HG03565 (cell line): ENCODE results near the gene IPCEF1.

Experiments
- ATAC-seq: cut with Tn5 transposase; IDR thresholded peaks from one replicate; pipeline ENCODE4 v1.9.1; 2021; ENCODE audit warnings: mild to moderate bottlenecking, moderate library complexity; ENCODE audit not compliant: unreplicated experiment

IPCEF1 gene

GRCh38 chr6:154377726-154378125 is 21.1 kb upstream of the IPCEF1 start:
- ATAC-seq, result no peak

- no peak for ATAC-seq
These were observed 17.4 kb upstream of the IPCEF1 start for GRCh38 chr6:154373971-154374370.

- ATAC-seq, result no peak
These were observed 14.7 kb upstream of the IPCEF1 start for GRCh38 chr6:154371281-154371680.

GRCh38 chr6:154370545-154370944 is 13.9 kb upstream of the IPCEF1 start:
- peak; percentile 64 for ATAC-seq

- ATAC-seq, result no peak
These were observed 11.5 kb upstream of the IPCEF1 start for GRCh38 chr6:154367839-154368695.

GRCh38 chr6:154367336-154367735 is 10.7 kb upstream of the IPCEF1 start:
- ATAC-seq, result no peak

GRCh38 chr6:154363821-154364220 is 7.2 kb upstream of the IPCEF1 start:
- ATAC-seq, result no peak

- ATAC-seq, result no peak
These were observed 4.9 kb upstream of the IPCEF1 start for GRCh38 chr6:154361476-154361875.

GRCh38 chr6:154360476-154360875 is 3.9 kb upstream of the IPCEF1 start:
- no peak for ATAC-seq

- no peak for ATAC-seq
These were observed 3.1 kb upstream of the IPCEF1 start for GRCh38 chr6:154359679-154360078.

- ATAC-seq, result no peak
These were observed 2.6 kb upstream of the IPCEF1 start for GRCh38 chr6:154359161-154359574.

GRCh38 chr6:154358019-154358545 is 1.5 kb upstream of the IPCEF1 start:
- no peak for ATAC-seq

GRCh38 chr6:154356113-154356512 is 490 bp downstream of the IPCEF1 start:
- no peak for ATAC-seq

GRCh38 chr6:154354265-154354777 is 2.3 kb downstream of the IPCEF1 start:
- no peak for ATAC-seq

- ATAC-seq, result no peak
These were observed 3.0 kb downstream of the IPCEF1 start for GRCh38 chr6:154353626-154354025.

GRCh38 chr6:154352898-154353585 is 3.6 kb downstream of the IPCEF1 start:
- ATAC-seq, result peak; percentile 67

GRCh38 chr6:154350293-154350692 is 6.3 kb downstream of the IPCEF1 start:
- no peak for ATAC-seq

- no peak for ATAC-seq
These were observed 8.6 kb downstream of the IPCEF1 start for GRCh38 chr6:154347981-154348380.

GRCh38 chr6:154345811-154346210 is 10.8 kb downstream of the IPCEF1 start:
- ATAC-seq, result no peak

- no peak for ATAC-seq
These were observed 12.9 kb downstream of the IPCEF1 start for GRCh38 chr6:154343473-154344308.

GRCh38 chr6:154341871-154342270 is 14.7 kb downstream of the IPCEF1 start:
- ATAC-seq, result no peak
